Ammon's horn (tissue), 1 donor: Measurements from ENCODE around the gene FIBCD1.

Source experiments
- DNase-seq: peaks from one replicate; pipeline ENCODE4 v3.0.0-alpha.2; 2016; ENCODE audit warnings: low spot score

The FIBCD1 gene

DNA sequence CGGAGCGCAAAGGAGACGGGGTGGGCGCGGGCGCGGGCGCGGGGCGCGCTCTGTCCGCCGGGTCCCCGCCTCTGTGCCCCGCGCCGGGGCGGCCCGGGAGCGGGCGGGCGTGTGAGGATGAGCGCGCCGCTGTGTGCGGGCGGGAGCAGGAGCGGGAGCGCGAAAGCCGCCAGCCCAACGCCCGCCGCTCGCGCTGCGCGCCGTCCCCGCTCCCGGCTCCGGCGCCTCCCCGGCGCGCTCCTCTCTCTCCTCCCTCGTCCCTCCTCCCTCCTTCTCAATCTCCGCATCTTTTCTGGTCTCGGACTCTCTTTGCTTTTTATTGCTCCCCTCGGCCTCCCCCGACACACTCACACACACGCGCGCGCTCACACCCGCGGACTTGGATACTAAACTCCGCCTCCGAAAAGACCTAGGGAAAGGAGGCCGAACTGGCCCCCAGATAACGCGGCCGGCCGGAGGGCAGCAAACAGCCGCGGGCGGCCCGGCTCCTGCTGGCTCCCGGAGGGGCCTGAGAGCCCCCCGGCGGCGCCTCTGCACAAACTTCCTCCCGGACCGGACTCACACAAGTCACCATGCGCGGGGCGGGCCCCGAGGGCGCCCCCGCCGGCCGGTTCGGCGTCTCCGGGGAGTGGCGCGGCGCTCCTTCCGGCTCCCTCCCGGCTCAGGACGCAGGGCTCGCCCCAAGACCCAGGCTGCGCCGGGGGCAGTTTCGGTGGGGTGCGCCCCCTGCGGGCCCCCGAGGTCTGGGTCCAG lies at the start of gene FIBCD1:
Gene FIBCD1, minus strand, starts transcription at position 596 of the 753 bp plus-strand sequence. CDS start 640 bp downstream, outside the sequence.
- no peak for DNase-seq

GRCh38 chr9:130988400-130988747 lies 49.3 kb upstream of the FIBCD1 start:
- DNase-seq: no peak

DNA sequence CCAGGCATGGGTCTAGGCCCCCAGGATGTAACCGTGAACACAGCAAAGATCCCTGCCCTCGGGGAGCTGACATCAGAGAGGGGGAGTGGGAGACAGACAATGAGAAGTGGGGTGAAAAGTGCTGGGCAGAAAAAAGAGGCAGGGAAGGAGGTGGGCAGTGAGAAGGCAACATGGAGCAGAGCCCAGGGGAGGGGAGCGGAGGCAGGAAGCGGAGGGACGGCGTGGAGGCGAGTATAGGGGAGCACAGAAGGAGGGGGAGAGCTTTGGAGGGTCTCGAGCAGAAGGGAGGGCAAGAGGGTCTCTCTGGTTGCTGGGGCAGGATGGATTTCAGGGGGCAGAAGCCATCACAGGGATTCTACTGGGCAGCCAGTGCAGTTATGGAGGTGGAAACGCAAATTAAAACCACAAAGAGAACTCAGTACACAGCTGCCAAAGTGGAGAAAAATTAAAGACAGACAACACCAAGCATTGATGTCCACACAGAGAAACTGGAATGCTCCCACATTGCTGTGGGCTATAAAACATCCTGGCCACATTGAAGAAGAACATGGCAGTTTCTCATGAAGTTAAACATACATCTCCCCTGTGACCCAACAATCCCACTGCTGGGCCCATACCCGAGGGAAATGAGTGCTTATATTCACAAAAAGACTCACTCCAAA lies 48.8 kb upstream of the FIBCD1 start:
- DNase-seq: no peak

DNA sequence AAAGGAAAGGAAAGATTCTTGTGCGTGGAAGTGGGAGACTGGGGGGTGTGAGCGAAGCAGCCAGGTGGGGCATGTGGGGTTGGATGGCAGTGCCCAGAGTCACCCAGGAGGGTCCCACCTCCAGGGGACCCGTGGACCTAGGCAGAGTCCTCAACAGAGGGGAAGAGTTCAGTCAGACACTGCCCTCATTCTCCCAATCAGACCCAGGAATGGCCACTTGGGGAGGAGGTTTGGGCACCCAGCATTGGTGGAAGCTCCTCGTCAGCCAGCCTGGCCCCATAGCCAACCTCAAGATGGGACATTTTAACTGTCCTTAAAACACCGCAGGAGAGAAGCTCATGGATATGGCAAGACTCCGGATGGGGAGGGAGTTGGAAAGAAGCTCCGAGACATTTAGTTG lies 48.0 kb upstream of the FIBCD1 start:
- DNase-seq: no peak

DNA sequence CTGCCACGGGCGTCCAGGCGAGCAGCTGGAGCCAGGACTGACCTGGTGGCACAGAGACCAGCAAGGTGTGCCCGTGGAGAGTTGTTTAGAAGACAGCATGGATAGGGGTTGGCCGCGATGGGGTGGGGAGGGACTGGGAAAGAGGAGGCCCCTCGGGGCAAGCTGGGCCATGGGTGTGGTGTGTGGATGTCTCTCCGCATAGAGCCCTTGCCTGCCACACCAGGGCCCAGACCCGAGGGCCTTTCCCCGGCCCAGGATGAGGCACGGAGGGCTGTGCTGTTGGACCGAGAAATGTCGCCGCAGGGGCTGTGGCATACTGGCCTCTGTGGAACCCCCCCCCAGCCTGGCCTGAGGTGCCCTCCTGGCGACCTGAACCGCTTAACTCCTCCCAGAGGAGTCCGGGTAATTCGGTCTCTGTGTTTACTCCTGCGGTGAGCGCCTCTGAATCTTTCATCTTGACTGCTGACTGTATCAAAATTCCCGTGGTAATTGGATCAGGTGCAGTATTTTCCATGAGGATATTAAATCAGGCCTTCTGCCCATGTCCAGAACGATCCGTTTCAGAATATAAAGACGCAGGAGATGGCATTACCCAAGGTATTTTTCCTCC lies 47.4 kb upstream of the FIBCD1 start:
- no peak for DNase-seq

DNA sequence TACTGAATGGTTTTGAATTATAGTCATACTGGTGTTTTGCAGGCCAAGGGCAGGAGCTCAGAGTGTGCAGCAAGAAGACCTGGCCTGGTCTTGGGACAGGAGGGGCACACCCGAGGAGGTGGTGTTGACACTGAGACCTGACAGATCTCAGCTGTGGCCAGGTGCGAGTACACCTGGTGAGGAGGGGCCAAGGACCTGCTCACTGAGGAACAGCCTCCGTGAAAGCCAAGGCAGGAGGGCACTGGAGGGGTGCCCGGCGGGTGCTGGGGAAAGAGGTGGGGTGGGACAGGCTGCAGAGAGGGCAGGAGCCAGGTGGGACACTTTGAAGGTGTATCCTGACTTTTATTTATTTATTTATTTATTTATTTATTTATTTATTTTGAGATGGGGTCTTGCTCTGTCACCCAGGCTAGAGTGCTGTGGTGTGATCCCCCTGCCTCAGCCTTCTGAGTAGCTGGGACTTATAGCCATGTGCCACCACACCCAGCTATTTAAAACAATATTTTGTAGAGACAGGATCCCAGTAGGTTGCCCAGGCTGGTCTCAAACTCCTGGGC lies 46.6 kb upstream of the FIBCD1 start:
- DNase-seq: no peak

DNA sequence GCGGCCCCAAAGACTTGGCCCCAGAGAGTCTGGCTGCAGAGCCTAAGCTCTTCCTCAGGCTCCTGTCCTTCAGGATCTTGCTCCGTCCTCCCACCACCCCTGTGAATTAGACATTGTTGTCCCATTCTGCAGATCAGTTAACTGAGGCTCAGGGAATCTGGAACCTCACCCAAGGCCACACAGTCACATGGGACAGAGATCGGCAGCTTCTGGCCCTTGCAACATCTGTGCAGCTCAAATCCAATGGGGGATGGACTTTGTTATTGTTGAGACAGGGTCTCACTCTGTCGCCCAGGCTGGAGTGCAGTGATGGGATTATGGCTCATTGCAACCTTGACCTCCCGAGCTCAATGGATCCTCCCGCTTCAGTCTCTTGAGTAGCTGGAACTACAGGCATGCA lies 46.0 kb upstream of the FIBCD1 start:
- DNase-seq: no peak

DNA sequence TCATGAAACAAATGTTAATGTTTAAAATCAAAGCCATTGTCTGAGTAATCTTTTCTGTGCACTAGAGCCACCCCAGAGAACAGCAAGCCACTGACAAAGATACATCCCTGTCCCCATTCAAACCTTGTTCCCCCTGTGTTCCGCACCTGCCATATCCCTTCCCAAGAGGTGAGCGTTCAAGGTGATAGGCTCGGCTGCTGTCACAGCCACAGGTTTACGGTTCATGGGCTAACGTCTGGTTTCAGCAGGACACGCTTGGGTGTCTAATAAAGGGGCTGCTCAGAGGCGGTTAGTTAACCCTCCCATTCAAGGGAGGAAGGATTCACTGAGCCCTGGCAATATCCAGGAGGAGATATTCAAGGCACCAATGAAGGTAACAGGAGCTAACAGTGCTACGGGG lies 45.5 kb upstream of the FIBCD1 start:
- DNase-seq: no peak

- DNase-seq: no peak
Measured at GRCh38 chr9:130983970-130984369, 44.9 kb upstream of the FIBCD1 start.

- no peak for DNase-seq
Measured at GRCh38 chr9:130983359-130983670, 44.3 kb upstream of the FIBCD1 start.

- no peak for DNase-seq
Measured at GRCh38 chr9:130982636-130983358, 43.8 kb upstream of the FIBCD1 start.

DNA sequence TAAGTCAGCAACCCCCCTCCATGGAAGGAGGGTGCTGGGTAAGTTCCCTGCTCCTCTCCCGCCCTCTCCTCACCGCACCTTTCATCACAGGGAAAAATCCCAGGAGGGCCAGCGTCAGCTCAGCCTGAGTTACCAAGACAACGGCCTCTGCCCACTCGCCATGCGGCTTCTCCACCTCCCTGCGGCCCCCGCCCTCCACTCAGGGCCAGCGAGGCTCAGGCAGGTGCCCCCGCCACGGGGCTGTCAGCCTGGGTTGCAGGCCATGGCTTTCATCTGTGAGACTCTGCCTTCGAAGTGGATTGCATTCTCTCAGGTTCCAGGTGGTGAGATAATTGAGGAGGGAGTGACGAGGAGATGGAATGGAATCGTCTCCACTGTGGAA lies 42.7 kb upstream of the FIBCD1 start:
- DNase-seq: no peak

- DNase-seq: no peak
Measured at GRCh38 chr9:130981002-130981755, 42.1 kb upstream of the FIBCD1 start.

DNA sequence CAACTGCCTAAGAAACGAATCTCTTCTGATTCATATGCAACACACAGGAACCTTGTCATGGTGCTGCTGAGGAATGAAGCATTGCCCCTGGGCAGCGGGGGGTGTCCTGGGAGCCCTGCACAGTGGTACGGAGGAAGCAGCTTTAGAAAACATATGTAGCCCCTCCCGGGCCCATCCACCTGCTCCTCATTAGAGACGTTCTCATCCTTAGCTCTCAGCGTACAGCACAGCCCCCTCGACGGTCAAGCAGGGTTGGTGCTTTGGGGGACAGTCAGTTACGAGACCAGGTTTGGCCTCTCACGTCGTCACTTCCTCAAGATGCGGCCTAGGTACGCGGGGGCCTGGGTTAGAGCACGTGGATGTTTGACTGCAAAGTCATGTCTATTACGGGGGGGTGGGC lies 41.5 kb upstream of the FIBCD1 start:
- DNase-seq: no peak

DNA sequence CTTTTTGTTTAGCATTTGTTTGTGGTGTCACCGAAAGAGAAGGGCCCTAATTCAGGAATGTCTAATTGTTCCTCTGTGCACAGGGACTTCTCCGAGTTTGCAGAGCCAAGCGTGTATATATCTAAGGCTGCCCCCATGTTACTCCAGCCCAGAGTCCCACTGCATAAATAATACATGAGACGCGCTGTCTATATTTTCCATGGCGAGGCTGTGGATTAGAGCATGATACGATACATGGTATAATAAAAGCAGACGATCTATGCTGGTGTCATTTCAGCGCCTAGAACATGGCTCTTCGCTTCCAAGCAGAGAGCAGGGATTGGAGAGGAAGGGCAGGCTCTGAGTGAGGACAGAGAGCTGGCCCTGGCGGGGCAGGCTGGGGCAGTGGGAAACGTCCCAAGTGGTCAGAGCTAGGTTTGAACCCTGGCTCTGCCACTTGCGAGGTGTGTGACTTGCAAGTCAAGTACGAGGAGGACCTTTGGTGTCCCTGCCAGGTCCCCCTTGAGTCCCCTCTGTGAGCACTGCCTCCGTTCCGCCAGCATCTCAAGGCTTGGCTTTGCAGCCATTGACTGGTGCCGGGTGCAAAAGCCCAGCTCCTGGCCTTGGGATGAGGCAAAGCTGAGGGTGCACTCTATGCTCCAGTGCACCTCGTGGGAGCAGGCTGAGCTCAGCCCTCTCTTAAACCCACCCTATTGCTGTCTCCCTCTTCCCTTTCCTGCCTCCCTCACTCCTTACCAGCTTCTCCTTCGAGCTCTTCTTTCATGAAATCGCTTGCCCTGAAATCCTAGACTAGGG lies 40.7 kb upstream of the FIBCD1 start:
- no peak for DNase-seq

DNA sequence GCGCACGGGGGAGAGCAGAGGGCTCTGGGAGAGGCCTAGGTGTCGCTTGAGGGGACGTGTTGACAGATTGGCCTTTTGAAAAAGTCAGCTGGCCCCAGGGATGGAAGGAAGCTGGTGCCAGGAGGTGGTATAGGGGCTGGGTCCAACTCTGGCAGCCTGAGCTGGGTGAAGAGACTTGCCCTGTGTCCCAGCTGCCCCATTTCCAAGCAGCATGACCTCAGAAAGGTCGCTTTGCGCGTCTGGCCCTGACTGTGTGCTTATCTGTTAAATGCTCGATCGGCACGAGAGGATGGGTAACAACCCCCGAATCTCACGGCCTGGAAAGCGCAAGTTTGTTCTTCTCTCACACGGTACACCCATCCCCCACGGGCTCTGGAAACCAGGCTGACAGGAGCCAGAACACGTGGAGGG lies 38.8 kb upstream of the FIBCD1 start:
- no peak for DNase-seq

DNA sequence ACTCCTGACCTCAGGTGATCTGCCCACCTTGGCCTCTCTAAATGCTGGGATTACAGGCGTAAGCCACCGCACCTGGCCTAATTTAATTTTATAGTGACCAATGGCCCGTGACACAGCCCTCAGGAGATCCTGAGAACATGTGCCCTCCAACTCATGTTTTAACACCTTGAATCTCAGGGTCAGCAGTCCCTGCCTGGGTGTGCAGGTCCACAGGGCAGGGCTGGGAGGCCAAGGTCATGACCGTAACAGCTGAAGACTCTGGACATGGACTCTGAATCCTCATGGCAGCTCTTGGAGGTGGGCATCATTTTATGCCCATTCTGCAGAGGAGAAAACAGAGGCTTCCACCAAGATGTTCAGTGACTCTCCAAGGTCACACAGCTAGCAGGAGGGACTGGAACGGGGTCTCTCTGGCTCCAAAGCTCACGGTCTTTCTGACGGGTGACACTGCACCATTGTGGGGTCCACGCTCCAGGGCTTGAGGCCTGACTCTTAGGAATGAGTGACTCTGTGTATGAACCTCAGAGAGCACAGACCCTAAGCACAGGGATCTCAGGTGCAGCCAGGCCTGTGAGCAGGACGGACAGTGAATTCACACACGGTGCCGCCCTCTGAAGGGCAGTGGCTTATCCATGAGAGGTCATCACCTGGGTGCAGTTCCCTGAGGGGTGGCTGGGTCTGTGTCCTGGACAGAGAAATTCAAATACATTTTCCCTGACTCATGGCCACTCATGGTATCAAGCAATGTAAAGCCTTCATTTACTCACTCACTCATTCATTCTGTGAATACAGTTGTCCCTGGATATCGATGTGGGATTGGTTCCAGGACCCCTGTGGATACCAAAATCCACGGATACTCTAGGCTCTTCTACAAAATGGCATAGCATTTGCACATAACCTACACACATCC lies 37.1 kb upstream of the FIBCD1 start:
- no peak for DNase-seq

DNA sequence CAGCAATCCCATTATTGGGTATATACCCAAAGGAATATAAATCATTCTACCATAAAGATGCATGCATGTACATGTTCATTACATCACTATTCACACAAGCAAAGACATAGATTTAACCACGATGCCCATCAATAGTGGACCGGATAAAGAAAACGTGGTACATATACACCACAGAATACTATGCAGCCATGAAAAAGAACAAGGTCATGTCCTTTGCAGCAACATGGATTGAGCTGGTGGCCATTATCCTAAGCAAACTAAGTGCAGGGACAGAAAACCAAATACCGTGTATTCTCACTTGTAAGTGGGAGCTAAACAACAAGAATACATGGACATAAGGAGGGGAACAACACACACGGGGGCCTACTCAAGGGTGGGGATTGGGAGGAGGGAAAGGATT lies 36.1 kb upstream of the FIBCD1 start:
- DNase-seq: no peak

DNA sequence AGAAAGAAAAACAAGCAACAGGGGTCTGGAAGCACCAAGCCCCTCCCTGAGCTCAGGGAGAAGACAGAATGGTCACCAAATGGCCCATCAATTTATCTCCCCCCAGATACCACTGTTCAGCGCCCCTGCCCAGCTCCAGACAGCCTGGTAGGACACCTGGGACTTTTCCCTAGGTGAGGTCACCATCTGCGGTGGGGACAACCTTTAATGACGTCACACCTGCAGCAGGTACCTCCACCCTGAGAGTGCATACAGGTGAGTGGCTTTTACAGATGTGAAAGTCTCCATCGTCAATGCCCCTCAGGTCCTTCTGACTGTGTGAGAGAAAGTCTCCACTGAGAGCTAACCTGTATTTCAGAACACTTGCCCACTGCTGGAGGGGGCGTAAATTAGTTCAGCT lies 35.6 kb upstream of the FIBCD1 start:
- no peak for DNase-seq

DNA sequence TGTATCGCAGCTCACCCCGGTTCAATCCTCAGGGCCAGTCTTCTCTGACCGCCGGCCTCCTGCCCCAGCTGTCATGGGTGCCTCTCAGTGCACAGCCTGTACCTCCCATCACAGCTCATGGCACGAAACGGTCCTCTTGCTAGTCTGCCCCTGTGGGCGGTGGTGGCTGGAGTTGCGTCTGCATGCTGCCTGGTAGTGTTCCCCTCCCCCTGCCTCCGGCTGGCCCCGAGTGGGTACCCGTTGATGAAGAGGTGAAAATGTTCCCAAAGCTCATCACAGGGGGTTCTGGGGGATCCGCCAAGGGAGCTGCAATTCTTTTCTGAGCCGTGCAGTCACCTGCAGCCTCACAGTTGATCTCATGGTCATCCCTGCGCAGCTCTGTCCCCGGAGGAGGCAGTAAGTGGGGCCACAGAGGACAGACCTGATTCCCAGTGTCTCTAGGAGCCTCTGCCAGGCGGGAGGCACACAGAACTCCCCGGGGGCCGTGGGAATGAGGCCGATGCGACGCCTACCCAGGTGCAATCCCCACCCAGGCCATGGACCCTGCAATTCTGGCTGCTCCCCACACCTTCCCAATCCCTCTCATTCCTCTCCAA lies 34.7 kb upstream of the FIBCD1 start:
- DNase-seq: no peak
